PFSK-1 (cell line): ENCODE data around the gene ALKBH2.

Experiments
- POLR2AphosphoS5 ChIP-seq: IDR thresholded peaks from 2 replicates; pipeline ENCODE4 v1.6.1; 2012; ENCODE audit warnings: low read depth, mild to moderate bottlenecking, control low read depth, low read length, moderate library complexity
- TAF1 ChIP-seq: IDR thresholded peaks from 2 replicates; pipeline ENCODE4 v1.6.1; 2012; ENCODE audit warnings: low read length, control low read depth, borderline replicate concordance; ENCODE audit not compliant: insufficient read depth

- TF ChIP-seq TAF1 (no peak), POLR2AphosphoS5 (no peak)
Measured at GRCh38 chr12:109114644-109115043, 21.4 kb upstream of the ALKBH2 start.
